ENCODE measurements around the gene CNTN1. TPM values are rescaled to one million over a fixed set of nuclear protein-coding genes. Genes with fewer than 3 reads are reported as not detected.

Gene CNTN1
- total and polyA plus RNA-seq, 9 of the 15 experiments (the other 6 are each of a cell fraction or from before 2014, with no cell fraction given) = 0.16 TPM; not detected in 8

GRCh38 chr12:40831916-40832315 is 139.7 kb downstream of the CNTN1 start:
- H2AFZ ChIP-seq (ENCODE audit: low read depth, low read length) = no peak overlapping the region
- no peak overlapping the region for H3K27ac ChIP-seq (ENCODE audit: extremely low read depth, low read depth, low read length)
- no peaks in the 10 kb centered on the region for H3K9me3 ChIP-seq (replicated peaks; ENCODE audit: control insufficient read depth, insufficient read depth, low read depth, low read length)
- no peak overlapping the region for H3K4me2 ChIP-seq (ENCODE audit: insufficient read depth, low read length)
- H3K27me3 ChIP-seq (ENCODE audit: control insufficient read depth in 2 of 2, insufficient read depth in 2 of 2, low read length in 2 of 2) = no peaks in the 10 kb centered on the region
- ChIA-PET CTCF (ENCODE audit: low intra/inter-chr PET ratio) (no interaction called here), POLR2A (no interaction called here)
- no peaks in the 10 kb centered on the region for H3K9me1 ChIP-seq (ENCODE audit: control insufficient read depth, insufficient read depth, low read length)
- H3K4me3 ChIP-seq = no peak overlapping the region
- no peak overlapping the region for H3K9ac ChIP-seq (ENCODE audit: insufficient read depth in 1 of 2, low read depth in 2 of 2, low read length in 2 of 2)
- TF ChIP-seq SRSF1 (IDR thresholded peaks at IDR 0.05; ENCODE audit: low read depth, low read length) (no peak), POLR2AphosphoS5 (IDR thresholded peaks at IDR 0.05; ENCODE audit: control insufficient read depth, insufficient read depth, low read depth, low read length) (no peak), NFRKB (IDR thresholded peaks at IDR 0.05; ENCODE audit: low read depth) (no peak), COPS2 (conservative IDR thresholded peaks at IDR 0.05) (no peak), CBX2 (IDR thresholded peaks at IDR 0.05; ENCODE audit: insufficient read depth, low read length, poor library complexity, severe bottlenecking) (no peak), FOXA1 (IDR thresholded peaks at IDR 0.05; ENCODE audit: borderline replicate concordance) (no peak), ZNF766 (CRISPR knock-in tag; conservative IDR thresholded peaks at IDR 0.05) (no peak)
- no TSS peak for BruUV-seq (replicated peaks)
- FAIRE-seq = no peak
- DNase-seq (ENCODE audit: extremely low read depth in 1 of 4, low spot score in 3 of 4) = no peak
- no peaks in the 10 kb centered on the region for H3K79me2 ChIP-seq (ENCODE audit: control insufficient read depth, insufficient read depth, low read length)
- in situ Hi-C loops (cut with MboI) = no loop called here
- no peaks in the 10 kb centered on the region for H3K4me1 ChIP-seq (replicated peaks in 1 of 2; ENCODE audit: control insufficient read depth in 2 of 2, insufficient read depth in 2 of 2, low read length in 2 of 2)
- no peaks in the 10 kb centered on the region for H4K20me1 ChIP-seq (replicated peaks; ENCODE audit: control insufficient read depth, insufficient read depth, low read length)
- H3K36me3 ChIP-seq (ENCODE audit: control insufficient read depth, insufficient read depth, low read length) = no peaks in the 10 kb centered on the region
- ATAC-seq = no peak
- intact Hi-C loops (cut with micrococcal nuclease) = no loop called here

- H3K36me3 ChIP-seq (ENCODE audit: control insufficient read depth, insufficient read depth, low read length) = no peaks in the 10 kb centered on the region
- ChIA-PET CTCF (ENCODE audit: low intra/inter-chr PET ratio) (no interaction called here), POLR2A (interaction anchor here (0.7 kb wide), 1 partner anchor 1439 kb away, joined by 3 read pairs; no protein-coding TSS in a partner anchor)
- FAIRE-seq = no peak
- no peak overlapping the region for H3K4me2 ChIP-seq (ENCODE audit: insufficient read depth, low read length)
- no peak for ATAC-seq
- no peak for DNase-seq (ENCODE audit: extremely low read depth in 1 of 4, low spot score in 3 of 4)
- no peaks in the 10 kb centered on the region for H3K9me3 ChIP-seq (replicated peaks; ENCODE audit: control insufficient read depth, insufficient read depth, low read depth, low read length)
- intact Hi-C loops (cut with micrococcal nuclease) = no loop called here
- no peaks in the 10 kb centered on the region for H3K9me1 ChIP-seq (ENCODE audit: control insufficient read depth, insufficient read depth, low read length)
- no peaks in the 10 kb centered on the region for H4K20me1 ChIP-seq (replicated peaks; ENCODE audit: control insufficient read depth, insufficient read depth, low read length)
- in situ Hi-C loops (cut with MboI) = no loop called here
- 0% methylated on average over 2 of the region's 2 CpGs for WGBS (ENCODE audit: insufficient coverage, low coverage, missing lambda C conversion rate)
- H3K9ac ChIP-seq (ENCODE audit: insufficient read depth in 1 of 2, low read depth in 2 of 2, low read length in 2 of 2) = no peak overlapping the region
- H2AFZ ChIP-seq (ENCODE audit: low read depth, low read length) = no peak overlapping the region
- no peak overlapping the region for H3K27ac ChIP-seq (ENCODE audit: extremely low read depth, low read depth, low read length)
- TF ChIP-seq ZNF436 (CRISPR knock-in tag; IDR thresholded peaks at IDR 0.05) = no peak
- TF ChIP-seq ATF4 (CRISPR knock-in tag; IDR thresholded peaks at IDR 0.05) = no peak
- TF ChIP-seq ID3 (CRISPR knock-in tag; IDR thresholded peaks at IDR 0.05) = no peak
- no peak for TF ChIP-seq ID3 (tag; IDR thresholded peaks at IDR 0.05)
- no peaks in the 10 kb centered on the region for H3K4me1 ChIP-seq (replicated peaks in 1 of 2; ENCODE audit: control insufficient read depth in 2 of 2, insufficient read depth in 2 of 2, low read length in 2 of 2)
- no peak overlapping the region for H3K4me3 ChIP-seq
- H3K27me3 ChIP-seq (ENCODE audit: control insufficient read depth in 2 of 2, insufficient read depth in 2 of 2, low read length in 2 of 2) = no peaks in the 10 kb centered on the region
- no peaks in the 10 kb centered on the region for H3K79me2 ChIP-seq (ENCODE audit: control insufficient read depth, insufficient read depth, low read length)
- no TSS peak for BruUV-seq (replicated peaks)
Measured at GRCh38 chr12:40832668-40833067, 140.4 kb downstream of the CNTN1 start.
